HepG2 (cell line): ENCODE data around the gene MFSD12. TPM values are rescaled to one million over a fixed set of nuclear protein-coding genes. Genes with fewer than 3 reads are reported as not detected.
A peak's percentile ranks its signal among the peaks of the same experiment; 100 is the strongest.

ENCODE experiments used
- CENPT ChIP-seq: sonication (generic); formaldehyde crosslinking; IDR thresholded peaks from 2 replicates; pipeline ENCODE4 v1.8.0; 2022; ENCODE audit warnings: low read depth, mild to moderate bottlenecking, moderate library complexity, missing genetic modification reagents
- FOSL2 ChIP-seq: sonication (generic); formaldehyde crosslinking; IDR thresholded peaks from 2 replicates; pipeline ENCODE4 v1.4.0; 2020; ENCODE audit warnings: missing genetic modification reagents
- HNRNPL ChIP-seq: fragments of 200-400 bp; formaldehyde crosslinking; IDR thresholded peaks from 2 replicates; pipeline ENCODE4 v1.6.1; 2017; ENCODE audit warnings: mild to moderate bottlenecking, low read depth, low read length
- MBNL3 ChIP-seq: fragments of 250-450 bp; sonication (Bioruptor Pico); conservative IDR thresholded peaks from 2 replicates; pipeline ENCODE4 v1.8.0; 2022; ENCODE audit warnings: mild to moderate bottlenecking, inconsistent platforms
- NFATC3 ChIP-seq: sonication (generic); formaldehyde crosslinking; IDR thresholded peaks from 2 replicates; pipeline ENCODE4 v1.5.1; 2020; ENCODE audit warnings: mild to moderate bottlenecking, missing genetic modification reagents
- RBM22 ChIP-seq: fragments of 200-400 bp; formaldehyde crosslinking; optimal IDR thresholded peaks from 2 replicates; pipeline ENCODE3; 2017; ENCODE audit warnings: mild to moderate bottlenecking, low read length, moderate library complexity
- ZNF318 ChIP-seq: sonication (generic); formaldehyde crosslinking; IDR thresholded peaks from 2 replicates; pipeline ENCODE4 v1.4.0; 2020; ENCODE audit warnings: mild to moderate bottlenecking, missing genetic modification reagents
- ZNF552 ChIP-seq: sonication (generic); formaldehyde crosslinking; IDR thresholded peaks from 2 replicates; pipeline ENCODE4 v1.9.0; 2022; ENCODE audit warnings: missing genetic modification reagents, mild to moderate bottlenecking, borderline replicate concordance
- ZNF564 ChIP-seq: sonication (generic); formaldehyde crosslinking; IDR thresholded peaks from 2 replicates; pipeline ENCODE4 v1.8.1; 2023; ENCODE audit warnings: mild to moderate bottlenecking, missing genetic modification reagents
- polyA plus RNA-seq, 8 experiments: library from polyadenylated mRNA; depleted of rRNA in 3 of 8; stranded (reverse) in 7 of 8; unstranded in 1 of 8; fragments of >200 nt; fragmentation: Illumina TruSeq in 4 of 8; extraction: Trizol in 4 of 8; gene quantifications; 2 replicates each; pipeline versions ENCODE4 v1.2.1 to v1.2.3, GENCODE V29; 2011 to 2016; ENCODE audit warnings: low read depth in 4 of 8, missing spikeins in 1 of 8, mixed read lengths in 1 of 8; ENCODE audit not compliant: insufficient read depth in 1 of 8
- total RNA-seq, 5 experiments: library from RNA; depleted of rRNA; stranded (reverse); fragments of >200 nt; fragmentation: Illumina TruSeq; extraction: Trizol; gene quantifications; 2 replicates each; pipeline ENCODE4 v1.2.3, GENCODE V29; 2016; ENCODE audit warnings: low read depth in 1 of 5
- TF ChIP-seq, protein P1 (sequence below): sonication (generic); formaldehyde crosslinking; IDR thresholded peaks from 2 replicates; pipeline ENCODE4 v1.8.1; 2022; ENCODE audit warnings: low read depth, mild to moderate bottlenecking, missing genetic modification reagents
- TF ChIP-seq, protein P2 (sequence below): sonication (generic); formaldehyde crosslinking; conservative IDR thresholded peaks from 2 replicates; pipeline ENCODE4 v1.8.0; 2022; ENCODE audit warnings: missing genetic modification reagents
- TF ChIP-seq, protein P3 (sequence below), 2 experiments: sonication (generic) in 1 of 2; formaldehyde crosslinking in 1 of 2; IDR thresholded peaks; 2 replicates each; pipeline versions ENCODE4 v1.4.0 to v1.6.1; 2018 to 2020; ENCODE audit warnings: missing genetic modification reagents in 2 of 2, borderline replicate concordance in 1 of 2, low read depth in 1 of 2, mild to moderate bottlenecking in 1 of 2, missing biosample characterization in 1 of 2

Gene MFSD12
- total and polyA plus RNA-seq, 2 of the 13 experiments (the other 11 are each of a cell fraction or from before 2014, with no cell fraction given), result 27.2 to 29.1 TPM

DNA sequence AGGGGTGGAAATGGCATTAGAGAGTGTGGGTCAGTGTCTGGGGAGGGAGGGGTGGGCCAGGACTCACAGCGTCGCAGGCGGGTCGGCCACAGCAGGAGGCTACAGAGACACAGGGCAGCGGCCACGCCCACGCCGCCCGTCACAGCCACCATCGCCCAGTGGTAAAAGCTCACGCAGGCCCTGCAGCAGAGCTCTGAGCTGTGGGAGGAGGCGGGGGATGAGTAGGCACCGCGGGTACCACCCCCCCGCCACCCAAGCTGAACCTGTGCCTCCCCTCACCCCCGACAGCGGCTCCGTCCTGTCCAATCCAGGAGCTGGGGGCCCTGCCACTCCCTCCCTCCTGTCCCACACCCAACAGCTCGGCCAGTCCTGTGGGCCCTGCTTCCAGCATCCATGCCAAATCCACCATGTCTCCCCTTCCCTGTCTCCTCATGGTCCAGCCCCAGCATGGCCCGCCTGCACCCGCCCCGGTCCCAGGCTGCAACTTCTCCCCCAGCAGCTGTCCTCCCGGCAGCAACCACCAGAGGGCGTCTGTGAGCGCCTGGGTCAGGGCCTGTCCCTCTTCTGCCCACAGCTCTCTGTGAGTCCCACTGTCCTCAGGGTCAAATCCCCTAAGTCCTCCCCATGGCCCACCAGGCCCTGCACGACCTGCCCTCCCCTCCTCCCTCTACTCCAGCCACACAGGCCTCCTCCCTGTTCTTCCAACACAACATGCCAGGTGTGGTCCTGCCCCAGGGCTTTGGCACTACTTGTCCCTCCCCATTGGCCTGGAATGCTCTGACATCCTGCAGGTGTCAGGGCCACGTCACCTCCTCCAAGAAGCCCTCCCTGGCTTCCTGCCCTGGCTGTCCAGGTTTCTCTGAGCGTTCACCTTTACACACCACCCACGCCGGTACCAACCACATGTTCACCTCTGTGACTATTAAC lies 12.4 kb downstream of the MFSD12 start (continued):
- TF ChIP-seq, protein P1, sequence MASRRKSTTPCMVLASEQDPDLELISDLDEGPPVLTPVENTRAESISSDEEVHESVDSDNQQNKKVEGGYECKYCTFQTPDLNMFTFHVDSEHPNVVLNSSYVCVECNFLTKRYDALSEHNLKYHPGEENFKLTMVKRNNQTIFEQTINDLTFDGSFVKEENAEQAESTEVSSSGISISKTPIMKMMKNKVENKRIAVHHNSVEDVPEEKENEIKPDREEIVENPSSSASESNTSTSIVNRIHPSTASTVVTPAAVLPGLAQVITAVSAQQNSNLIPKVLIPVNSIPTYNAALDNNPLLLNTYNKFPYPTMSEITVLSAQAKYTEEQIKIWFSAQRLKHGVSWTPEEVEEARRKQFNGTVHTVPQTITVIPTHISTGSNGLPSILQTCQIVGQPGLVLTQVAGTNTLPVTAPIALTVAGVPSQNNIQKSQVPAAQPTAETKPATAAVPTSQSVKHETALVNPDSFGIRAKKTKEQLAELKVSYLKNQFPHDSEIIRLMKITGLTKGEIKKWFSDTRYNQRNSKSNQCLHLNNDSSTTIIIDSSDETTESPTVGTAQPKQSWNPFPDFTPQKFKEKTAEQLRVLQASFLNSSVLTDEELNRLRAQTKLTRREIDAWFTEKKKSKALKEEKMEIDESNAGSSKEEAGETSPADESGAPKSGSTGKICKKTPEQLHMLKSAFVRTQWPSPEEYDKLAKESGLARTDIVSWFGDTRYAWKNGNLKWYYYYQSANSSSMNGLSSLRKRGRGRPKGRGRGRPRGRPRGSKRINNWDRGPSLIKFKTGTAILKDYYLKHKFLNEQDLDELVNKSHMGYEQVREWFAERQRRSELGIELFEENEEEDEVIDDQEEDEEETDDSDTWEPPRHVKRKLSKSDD (CRISPR knock-in tag), result no peak
- TF ChIP-seq RBM22, result peak; percentile 24
- TF ChIP-seq FOSL2 (CRISPR knock-in tag), result 0 out of 2 replicates have a peak, but pooled peaks have one; percentile 25
- TF ChIP-seq ZNF318 (CRISPR knock-in tag), result no peak
- TF ChIP-seq, protein P2, sequence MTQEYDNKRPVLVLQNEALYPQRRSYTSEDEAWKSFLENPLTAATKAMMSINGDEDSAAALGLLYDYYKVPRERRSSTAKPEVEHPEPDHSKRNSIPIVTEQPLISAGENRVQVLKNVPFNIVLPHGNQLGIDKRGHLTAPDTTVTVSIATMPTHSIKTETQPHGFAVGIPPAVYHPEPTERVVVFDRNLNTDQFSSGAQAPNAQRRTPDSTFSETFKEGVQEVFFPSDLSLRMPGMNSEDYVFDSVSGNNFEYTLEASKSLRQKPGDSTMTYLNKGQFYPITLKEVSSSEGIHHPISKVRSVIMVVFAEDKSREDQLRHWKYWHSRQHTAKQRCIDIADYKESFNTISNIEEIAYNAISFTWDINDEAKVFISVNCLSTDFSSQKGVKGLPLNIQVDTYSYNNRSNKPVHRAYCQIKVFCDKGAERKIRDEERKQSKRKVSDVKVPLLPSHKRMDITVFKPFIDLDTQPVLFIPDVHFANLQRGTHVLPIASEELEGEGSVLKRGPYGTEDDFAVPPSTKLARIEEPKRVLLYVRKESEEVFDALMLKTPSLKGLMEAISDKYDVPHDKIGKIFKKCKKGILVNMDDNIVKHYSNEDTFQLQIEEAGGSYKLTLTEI (CRISPR knock-in tag), result no peak
- TF ChIP-seq, protein P3, sequence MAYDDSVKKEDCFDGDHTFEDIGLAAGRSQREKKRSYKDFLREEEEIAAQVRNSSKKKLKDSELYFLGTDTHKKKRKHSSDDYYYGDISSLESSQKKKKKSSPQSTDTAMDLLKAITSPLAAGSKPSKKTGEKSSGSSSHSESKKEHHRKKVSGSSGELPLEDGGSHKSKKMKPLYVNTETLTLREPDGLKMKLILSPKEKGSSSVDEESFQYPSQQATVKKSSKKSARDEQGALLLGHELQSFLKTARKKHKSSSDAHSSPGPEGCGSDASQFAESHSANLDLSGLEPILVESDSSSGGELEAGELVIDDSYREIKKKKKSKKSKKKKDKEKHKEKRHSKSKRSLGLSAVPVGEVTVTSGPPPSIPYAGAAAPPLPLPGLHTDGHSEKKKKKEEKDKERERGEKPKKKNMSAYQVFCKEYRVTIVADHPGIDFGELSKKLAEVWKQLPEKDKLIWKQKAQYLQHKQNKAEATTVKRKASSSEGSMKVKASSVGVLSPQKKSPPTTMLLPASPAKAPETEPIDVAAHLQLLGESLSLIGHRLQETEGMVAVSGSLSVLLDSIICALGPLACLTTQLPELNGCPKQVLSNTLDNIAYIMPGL (CRISPR knock-in tag; IDR thresholded peaks at IDR 0.05; ENCODE audit: borderline replicate concordance in 1 of 2, low read depth in 1 of 2), result peak in 1 of 2 experiments; percentile 54; a peak in 1 of 4 replicates
- TF ChIP-seq NFATC3 (CRISPR knock-in tag), result no peak
- TF ChIP-seq CENPT (CRISPR knock-in tag), result 0 out of 2 replicates have a peak, but pooled peaks have one; percentile 34
- no peak for TF ChIP-seq HNRNPL
- TF ChIP-seq ZNF552 (CRISPR knock-in tag), result 0 out of 2 replicates have a peak, but pooled peaks have one; percentile 13
- TF ChIP-seq MBNL3, result no peak
- TF ChIP-seq ZNF564 (CRISPR knock-in tag), result no peak
